Sigmoid colon (tissue), 4 donors: Measurements from ENCODE around the gene ASPSCR1.

Experiments
- EP300 ChIP-seq, 4 donors: sonication (generic); formaldehyde crosslinking; IDR thresholded peaks; one replicate each; pipeline ENCODE4 v1.6.1; 2017; ENCODE audit warnings: antibody characterized with exemption in 4 of 4
- POLR2A ChIP-seq, 2 donors: fragments of 450-650 bp; IDR thresholded peaks; one replicate each; pipeline ENCODE4 v1.6.1; 2016; ENCODE audit warnings: antibody characterized with exemption in 2 of 2, mild to moderate bottlenecking in 2 of 2, moderate library complexity in 2 of 2
- TF ChIP-seq, protein P1 (sequence below), 4 experiments: fragments of 450-650 bp in 3 of 4; fragments of 200-600 bp in 1 of 4; IDR thresholded peaks; one replicate each; pipeline ENCODE4 v1.5.1; 2016 to 2019; ENCODE audit warnings: antibody characterized with exemption in 4 of 4, mild to moderate bottlenecking in 3 of 4, moderate library complexity in 2 of 4

DNA sequence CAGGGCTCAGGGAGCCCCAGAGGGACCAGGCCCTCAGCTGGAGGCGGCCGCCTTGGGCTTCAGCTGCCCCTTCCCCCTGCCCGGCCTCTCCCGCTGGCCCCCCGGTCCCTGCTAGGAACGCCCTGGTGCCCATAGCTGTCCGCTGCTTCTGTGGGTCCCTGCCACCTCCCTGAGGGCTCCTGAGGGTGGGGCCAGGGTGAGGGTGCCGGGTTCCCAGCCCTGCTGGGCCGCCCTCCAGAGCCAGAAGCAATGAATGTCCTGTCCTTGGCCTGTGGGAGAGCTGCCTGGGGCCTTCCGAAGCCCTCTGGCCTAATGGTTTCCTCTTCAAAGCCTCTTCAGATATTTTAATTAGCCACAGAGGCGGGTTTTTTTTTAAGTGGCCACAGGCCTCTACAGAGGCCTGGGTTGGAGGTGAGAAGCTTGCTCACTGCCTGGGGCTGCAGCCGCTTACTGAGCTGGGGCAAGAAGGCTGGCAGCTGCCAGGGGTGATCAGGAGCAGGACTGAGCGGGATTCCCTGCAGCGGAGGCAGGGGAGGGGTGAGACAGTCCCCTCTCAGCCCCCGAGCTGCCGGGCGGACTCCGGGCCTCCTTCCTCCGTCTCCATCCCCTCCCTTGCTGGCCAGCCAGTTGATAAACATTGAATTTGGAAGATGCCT, 35.3 kb downstream of the ASPSCR1 start:
- TF ChIP-seq, protein P1, sequence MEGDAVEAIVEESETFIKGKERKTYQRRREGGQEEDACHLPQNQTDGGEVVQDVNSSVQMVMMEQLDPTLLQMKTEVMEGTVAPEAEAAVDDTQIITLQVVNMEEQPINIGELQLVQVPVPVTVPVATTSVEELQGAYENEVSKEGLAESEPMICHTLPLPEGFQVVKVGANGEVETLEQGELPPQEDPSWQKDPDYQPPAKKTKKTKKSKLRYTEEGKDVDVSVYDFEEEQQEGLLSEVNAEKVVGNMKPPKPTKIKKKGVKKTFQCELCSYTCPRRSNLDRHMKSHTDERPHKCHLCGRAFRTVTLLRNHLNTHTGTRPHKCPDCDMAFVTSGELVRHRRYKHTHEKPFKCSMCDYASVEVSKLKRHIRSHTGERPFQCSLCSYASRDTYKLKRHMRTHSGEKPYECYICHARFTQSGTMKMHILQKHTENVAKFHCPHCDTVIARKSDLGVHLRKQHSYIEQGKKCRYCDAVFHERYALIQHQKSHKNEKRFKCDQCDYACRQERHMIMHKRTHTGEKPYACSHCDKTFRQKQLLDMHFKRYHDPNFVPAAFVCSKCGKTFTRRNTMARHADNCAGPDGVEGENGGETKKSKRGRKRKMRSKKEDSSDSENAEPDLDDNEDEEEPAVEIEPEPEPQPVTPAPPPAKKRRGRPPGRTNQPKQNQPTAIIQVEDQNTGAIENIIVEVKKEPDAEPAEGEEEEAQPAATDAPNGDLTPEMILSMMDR (IDR thresholded peaks at IDR 0.05) = no peak
- TF ChIP-seq EP300 (IDR thresholded peaks at IDR 0.05) (no peak), POLR2A (IDR thresholded peaks at IDR 0.05) (no peak)
